K562 (cell line): ENCODE results near the gene ARMC12. TPM values are rescaled to one million over a fixed set of nuclear protein-coding genes. Genes with fewer than 3 reads are reported as not detected.

ENCODE experiments used
- ATF1 ChIP-seq, 2 experiments: fragments of 450-650 bp in 1 of 2; IDR thresholded peaks; 2 replicates each; pipeline ENCODE4 v1.6.1; 2016; ENCODE audit warnings: missing compliant biosample characterization in 1 of 2, missing genetic modification characterization in 1 of 2
- EHMT2 ChIP-seq: fragments of 450-650 bp; IDR thresholded peaks from 2 replicates; pipeline ENCODE4 v1.6.1; 2018; ENCODE audit warnings: antibody characterized with exemption
- HDAC1 ChIP-seq, 2 experiments: fragments of 450-650 bp; IDR thresholded peaks; 2 replicates each; pipeline ENCODE4 v1.6.1; 2016 to 2017; ENCODE audit warnings: inconsistent platforms in 1 of 2, mild to moderate bottlenecking in 1 of 2, moderate library complexity in 1 of 2
- HDGF ChIP-seq: fragments of 450-650 bp; IDR thresholded peaks from 2 replicates; pipeline ENCODE4 v1.6.1; 2016
- NCOR1 ChIP-seq: fragments of 450-650 bp; IDR thresholded peaks from 2 replicates; pipeline ENCODE4 v1.6.1; 2016; ENCODE audit warnings: mild to moderate bottlenecking, moderate library complexity
- NR2C2 ChIP-seq, 2 experiments: fragments of 200-800 bp in 1 of 2; sonication (Bioruptor generic) in 1 of 2; sonication (generic) in 1 of 2; formaldehyde crosslinking in 1 of 2; IDR thresholded peaks; 2 replicates each; pipeline versions ENCODE4 v1.6.1 to v1.8.0; 2016 to 2022; ENCODE audit warnings: mild to moderate bottlenecking in 1 of 2, missing compliant biosample characterization in 1 of 2, missing genetic modification characterization in 1 of 2, missing genetic modification reagents in 1 of 2
- SMARCB1 ChIP-seq: IDR thresholded peaks from 2 replicates; pipeline ENCODE4 v1.6.1; 2011; ENCODE audit warnings: improper control_type of control experiment, low read depth; ENCODE audit not compliant: insufficient read length
- ZC3H4 ChIP-seq: sonication (generic); formaldehyde crosslinking; IDR thresholded peaks from 2 replicates; pipeline ENCODE4 v1.9.0; 2021; ENCODE audit warnings: missing genetic modification reagents, borderline replicate concordance
- ZEB2 ChIP-seq: fragments of 450-650 bp; IDR thresholded peaks from 2 replicates; pipeline ENCODE4 v1.6.1; 2016
- ZFP30 ChIP-seq: fragments of 250-450 bp; sonication (Bioruptor Pico); IDR thresholded peaks from 2 replicates; pipeline ENCODE4 v1.8.0; 2022; ENCODE audit warnings: moderate library complexity, mild to moderate bottlenecking, inconsistent platforms, borderline replicate concordance
- ZNF668 ChIP-seq: fragments of 250-450 bp; sonication (Bioruptor Pico); IDR thresholded peaks from 2 replicates; pipeline ENCODE4 v1.8.0; 2022; ENCODE audit warnings: mild to moderate bottlenecking, inconsistent platforms
- polyA plus RNA-seq, 8 experiments: library from polyadenylated mRNA; depleted of rRNA in 4 of 8; stranded (reverse) in 5 of 8; unstranded in 3 of 8; fragments of >200 nt; fragmentation: Nextera tagmentation in 2 of 8; fragmentation: Illumina TruSeq in 1 of 8; extraction: Ambion mirVana in 2 of 8; extraction: Trizol in 1 of 8; gene quantifications; 2 replicates each; pipeline versions ENCODE4 v1.2.1 to v1.2.3, GENCODE V29; 2011 to 2014; ENCODE audit warnings: inconsistent platforms in 1 of 8, missing spikeins in 1 of 8
- total RNA-seq, 7 experiments: library from RNA; depleted of rRNA in 6 of 7; stranded (reverse); fragments of >200 nt in 6 of 7; fragmentation: Illumina TruSeq in 2 of 7; extraction: Trizol in 2 of 7; gene quantifications; 2 replicates each; pipeline versions ENCODE4 v1.2.1 to v1.2.3, GENCODE V29; 2011 to 2021; ENCODE audit warnings: low replicate concordance in 1 of 7
- TF ChIP-seq, protein P1 (sequence below): fragments of 450-650 bp; IDR thresholded peaks from 2 replicates; pipeline ENCODE4 v1.6.1; 2017; ENCODE audit warnings: antibody characterized with exemption
- TF ChIP-seq, protein P2 (sequence below), 2 experiments: fragments of 150-350 bp in 1 of 2; IDR thresholded peaks; 2 replicates each; pipeline ENCODE4 v1.6.1; 2012 to 2016; ENCODE audit warnings: low read depth in 2 of 2, low read length in 2 of 2, mild to moderate bottlenecking in 1 of 2, moderate library complexity in 1 of 2
- TF ChIP-seq, protein P3 (sequence below): fragments of 450-650 bp; formaldehyde crosslinking; IDR thresholded peaks from 2 replicates; pipeline ENCODE4 v1.4.0; 2020; ENCODE audit warnings: mild to moderate bottlenecking, moderate library complexity
- TF ChIP-seq, protein P4 (sequence below): fragments of 250-450 bp; sonication (Bioruptor Pico); IDR thresholded peaks from 2 replicates; pipeline ENCODE4 v1.8.0; 2021; ENCODE audit warnings: borderline replicate concordance, mild to moderate bottlenecking, moderate library complexity; ENCODE audit not compliant: poor library complexity, severe bottlenecking

ARMC12 gene
- total and polyA plus RNA-seq, 9 of the 15 experiments (the other 6 are each of a cell fraction or from before 2014, with no cell fraction given), result 0.09 to 0.58 (median 0.31) TPM; not detected in 3

GRCh38 chr6:35731736-35732532 lies 4.9 kb upstream of the ARMC12 start (continued):
- TF ChIP-seq, protein P1, sequence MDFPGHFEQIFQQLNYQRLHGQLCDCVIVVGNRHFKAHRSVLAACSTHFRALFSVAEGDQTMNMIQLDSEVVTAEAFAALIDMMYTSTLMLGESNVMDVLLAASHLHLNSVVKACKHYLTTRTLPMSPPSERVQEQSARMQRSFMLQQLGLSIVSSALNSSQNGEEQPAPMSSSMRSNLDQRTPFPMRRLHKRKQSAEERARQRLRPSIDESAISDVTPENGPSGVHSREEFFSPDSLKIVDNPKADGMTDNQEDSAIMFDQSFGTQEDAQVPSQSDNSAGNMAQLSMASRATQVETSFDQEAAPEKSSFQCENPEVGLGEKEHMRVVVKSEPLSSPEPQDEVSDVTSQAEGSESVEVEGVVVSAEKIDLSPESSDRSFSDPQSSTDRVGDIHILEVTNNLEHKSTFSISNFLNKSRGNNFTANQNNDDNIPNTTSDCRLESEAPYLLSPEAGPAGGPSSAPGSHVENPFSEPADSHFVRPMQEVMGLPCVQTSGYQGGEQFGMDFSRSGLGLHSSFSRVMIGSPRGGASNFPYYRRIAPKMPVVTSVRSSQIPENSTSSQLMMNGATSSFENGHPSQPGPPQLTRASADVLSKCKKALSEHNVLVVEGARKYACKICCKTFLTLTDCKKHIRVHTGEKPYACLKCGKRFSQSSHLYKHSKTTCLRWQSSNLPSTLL, result no peak
- TF ChIP-seq SMARCB1, result no peak
- TF ChIP-seq, protein P2, sequence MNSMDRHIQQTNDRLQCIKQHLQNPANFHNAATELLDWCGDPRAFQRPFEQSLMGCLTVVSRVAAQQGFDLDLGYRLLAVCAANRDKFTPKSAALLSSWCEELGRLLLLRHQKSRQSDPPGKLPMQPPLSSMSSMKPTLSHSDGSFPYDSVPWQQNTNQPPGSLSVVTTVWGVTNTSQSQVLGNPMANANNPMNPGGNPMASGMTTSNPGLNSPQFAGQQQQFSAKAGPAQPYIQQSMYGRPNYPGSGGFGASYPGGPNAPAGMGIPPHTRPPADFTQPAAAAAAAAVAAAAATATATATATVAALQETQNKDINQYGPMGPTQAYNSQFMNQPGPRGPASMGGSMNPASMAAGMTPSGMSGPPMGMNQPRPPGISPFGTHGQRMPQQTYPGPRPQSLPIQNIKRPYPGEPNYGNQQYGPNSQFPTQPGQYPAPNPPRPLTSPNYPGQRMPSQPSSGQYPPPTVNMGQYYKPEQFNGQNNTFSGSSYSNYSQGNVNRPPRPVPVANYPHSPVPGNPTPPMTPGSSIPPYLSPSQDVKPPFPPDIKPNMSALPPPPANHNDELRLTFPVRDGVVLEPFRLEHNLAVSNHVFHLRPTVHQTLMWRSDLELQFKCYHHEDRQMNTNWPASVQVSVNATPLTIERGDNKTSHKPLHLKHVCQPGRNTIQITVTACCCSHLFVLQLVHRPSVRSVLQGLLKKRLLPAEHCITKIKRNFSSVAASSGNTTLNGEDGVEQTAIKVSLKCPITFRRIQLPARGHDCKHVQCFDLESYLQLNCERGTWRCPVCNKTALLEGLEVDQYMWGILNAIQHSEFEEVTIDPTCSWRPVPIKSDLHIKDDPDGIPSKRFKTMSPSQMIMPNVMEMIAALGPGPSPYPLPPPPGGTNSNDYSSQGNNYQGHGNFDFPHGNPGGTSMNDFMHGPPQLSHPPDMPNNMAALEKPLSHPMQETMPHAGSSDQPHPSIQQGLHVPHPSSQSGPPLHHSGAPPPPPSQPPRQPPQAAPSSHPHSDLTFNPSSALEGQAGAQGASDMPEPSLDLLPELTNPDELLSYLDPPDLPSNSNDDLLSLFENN (IDR thresholded peaks at IDR 0.05; ENCODE audit: low read depth in 2 of 2, low read length in 2 of 2), result peak in 1 of 2 experiments; percentile 58; a peak in 1 of 4 replicates
- TF ChIP-seq HDGF, result no peak
- TF ChIP-seq NR2C2 (CRISPR knock-in tag; IDR thresholded peaks at IDR 0.05), result no peak
- peak; percentile 84 for TF ChIP-seq NR2C2 (tag; IDR thresholded peaks at IDR 0.05)
- peak; percentile 86 for TF ChIP-seq NCOR1
- 0 out of 2 replicates have a peak, but pooled peaks have one; percentile 41 for TF ChIP-seq ZC3H4 (CRISPR knock-in tag)
- TF ChIP-seq, protein P3, sequence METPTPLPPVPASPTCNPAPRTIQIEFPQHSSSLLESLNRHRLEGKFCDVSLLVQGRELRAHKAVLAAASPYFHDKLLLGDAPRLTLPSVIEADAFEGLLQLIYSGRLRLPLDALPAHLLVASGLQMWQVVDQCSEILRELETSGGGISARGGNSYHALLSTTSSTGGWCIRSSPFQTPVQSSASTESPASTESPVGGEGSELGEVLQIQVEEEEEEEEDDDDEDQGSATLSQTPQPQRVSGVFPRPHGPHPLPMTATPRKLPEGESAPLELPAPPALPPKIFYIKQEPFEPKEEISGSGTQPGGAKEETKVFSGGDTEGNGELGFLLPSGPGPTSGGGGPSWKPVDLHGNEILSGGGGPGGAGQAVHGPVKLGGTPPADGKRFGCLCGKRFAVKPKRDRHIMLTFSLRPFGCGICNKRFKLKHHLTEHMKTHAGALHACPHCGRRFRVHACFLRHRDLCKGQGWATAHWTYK (CRISPR knock-in tag), result no peak
- TF ChIP-seq, protein P4, sequence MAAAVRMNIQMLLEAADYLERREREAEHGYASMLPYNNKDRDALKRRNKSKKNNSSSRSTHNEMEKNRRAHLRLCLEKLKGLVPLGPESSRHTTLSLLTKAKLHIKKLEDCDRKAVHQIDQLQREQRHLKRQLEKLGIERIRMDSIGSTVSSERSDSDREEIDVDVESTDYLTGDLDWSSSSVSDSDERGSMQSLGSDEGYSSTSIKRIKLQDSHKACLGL (CRISPR knock-in tag), result peak; percentile 33
- no peak for TF ChIP-seq ATF1 (CRISPR knock-in tag; IDR thresholded peaks at IDR 0.05)
- TF ChIP-seq ATF1 (tag; IDR thresholded peaks at IDR 0.05), result peak; percentile 76
- peak; percentile 97 for TF ChIP-seq ZEB2
- TF ChIP-seq EHMT2, result no peak
- no peak for TF ChIP-seq ZNF668 (CRISPR knock-in tag)
- no peak for TF ChIP-seq ZFP30 (CRISPR knock-in tag)
- peak in 1 of 2 experiments; percentile 90; a peak in 2 of 4 replicates for TF ChIP-seq HDAC1 (IDR thresholded peaks at IDR 0.05)
